SK-N-SH treated with all-trans-retinoic acid at 6 μM for 48 hours (cell line): ENCODE measurements around the gene LENEP.

Experiments
- ATAC-seq: fragments of 200-7000 bp; cut with Tn5 transposase; 3 replicates; pipeline ENCODE4 v1.9.1; 2020; ENCODE audit warnings: mild to moderate bottlenecking, moderate library complexity
- ARNTL ChIP-seq: fragments of 450-650 bp; formaldehyde crosslinking; IDR thresholded peaks from 2 replicates; pipeline ENCODE4 v1.5.0; 2020; ENCODE audit warnings: low read depth, mild to moderate bottlenecking, moderate library complexity, borderline replicate concordance
- BACH2 ChIP-seq: fragments of 250-450 bp; sonication (Bioruptor Pico); IDR thresholded peaks from 2 replicates; pipeline ENCODE4 v1.9.0; 2021; ENCODE audit warnings: mild to moderate bottlenecking, borderline replicate concordance
- CREB5 ChIP-seq: fragments of 250-450 bp; sonication (Bioruptor Pico); IDR thresholded peaks from 2 replicates; pipeline ENCODE4 v1.5.1; 2020; ENCODE audit warnings: low read depth, mild to moderate bottlenecking, moderate library complexity
- CSDC2 ChIP-seq: fragments of 250-450 bp; sonication (Bioruptor Pico); IDR thresholded peaks from 2 replicates; pipeline ENCODE4 v1.5.0; 2020; ENCODE audit warnings: mild to moderate bottlenecking, moderate library complexity
- CSRNP3 ChIP-seq: fragments of 250-450 bp; sonication (Bioruptor Pico); IDR thresholded peaks from 2 replicates; pipeline ENCODE4 v1.5.1; 2021; ENCODE audit warnings: mild to moderate bottlenecking, moderate library complexity
- GLIS3 ChIP-seq: fragments of 250-450 bp; sonication (Bioruptor Pico); IDR thresholded peaks from 2 replicates; pipeline ENCODE4 v1.5.0; 2020; ENCODE audit warnings: mild to moderate bottlenecking, moderate library complexity
- ISL1 ChIP-seq: fragments of 250-450 bp; sonication (Bioruptor Pico); IDR thresholded peaks from 2 replicates; pipeline ENCODE4 v2.1.2; 2022; ENCODE audit warnings: mild to moderate bottlenecking, moderate library complexity
- OSR1 ChIP-seq: fragments of 250-450 bp; sonication (Bioruptor Pico); IDR thresholded peaks from 2 replicates; pipeline ENCODE4 v1.8.0; 2022; ENCODE audit warnings: moderate library complexity, mild to moderate bottlenecking, inconsistent platforms
- PATZ1 ChIP-seq: fragments of 250-450 bp; sonication (Bioruptor Pico); IDR thresholded peaks from 2 replicates; pipeline ENCODE4 v1.8.0; 2020; ENCODE audit warnings: mild to moderate bottlenecking, moderate library complexity, borderline replicate concordance
- POU6F1 ChIP-seq: fragments of 250-450 bp; sonication (Bioruptor Pico); IDR thresholded peaks from 2 replicates; pipeline ENCODE4 v1.8.0; 2021; ENCODE audit warnings: low read depth, mild to moderate bottlenecking, moderate library complexity, borderline replicate concordance
- PPARA ChIP-seq: fragments of 250-450 bp; sonication (Bioruptor Pico); IDR thresholded peaks from 2 replicates; pipeline ENCODE4 v1.5.0; 2020; ENCODE audit warnings: mild to moderate bottlenecking, borderline replicate concordance
- RARB ChIP-seq: fragments of 250-450 bp; sonication (Bioruptor Pico); IDR thresholded peaks from 2 replicates; pipeline ENCODE4 v1.8.0; 2021; ENCODE audit warnings: mild to moderate bottlenecking, moderate library complexity
- SNAI2 ChIP-seq: fragments of 250-450 bp; sonication (Bioruptor Pico); IDR thresholded peaks from 2 replicates; pipeline ENCODE4 v1.5.0; 2020; ENCODE audit warnings: mild to moderate bottlenecking, moderate library complexity
- TCF4 ChIP-seq: fragments of 250-450 bp; sonication (Bioruptor Pico); IDR thresholded peaks from 2 replicates; pipeline ENCODE4 v1.8.0; 2021; ENCODE audit warnings: mild to moderate bottlenecking, moderate library complexity, borderline replicate concordance
- TOX ChIP-seq: fragments of 250-450 bp; sonication (Bioruptor Pico); IDR thresholded peaks from 2 replicates; pipeline ENCODE4 v1.8.0; 2021; ENCODE audit warnings: mild to moderate bottlenecking, moderate library complexity, borderline replicate concordance
- TSHZ2 ChIP-seq: fragments of 250-450 bp; sonication (Bioruptor Pico); IDR thresholded peaks from 2 replicates; pipeline ENCODE4 v1.5.0; 2020; ENCODE audit warnings: mild to moderate bottlenecking, moderate library complexity
- ZC3H10 ChIP-seq: fragments of 250-450 bp; sonication (Bioruptor Pico); IDR thresholded peaks from 2 replicates; pipeline ENCODE4 v1.5.1; 2021; ENCODE audit warnings: mild to moderate bottlenecking, moderate library complexity
- ZFP3 ChIP-seq: fragments of 250-450 bp; sonication (Bioruptor Pico); IDR thresholded peaks from 2 replicates; pipeline ENCODE4 v1.5.0; 2020; ENCODE audit warnings: mild to moderate bottlenecking, moderate library complexity
- ZFP30 ChIP-seq: fragments of 450-650 bp; formaldehyde crosslinking; IDR thresholded peaks from 2 replicates; pipeline ENCODE4 v1.5.0; 2022; ENCODE audit warnings: mild to moderate bottlenecking, moderate library complexity
- ZNF565 ChIP-seq: fragments of 450-650 bp; formaldehyde crosslinking; conservative IDR thresholded peaks from 2 replicates; pipeline ENCODE4 v1.5.0; 2020; ENCODE audit warnings: low read depth, mild to moderate bottlenecking, moderate library complexity
- ZNF70 ChIP-seq: fragments of 450-650 bp; formaldehyde crosslinking; IDR thresholded peaks from 2 replicates; pipeline ENCODE4 v1.5.0; 2020; ENCODE audit warnings: mild to moderate bottlenecking, moderate library complexity
- ZNF8 ChIP-seq: fragments of 450-650 bp; formaldehyde crosslinking; IDR thresholded peaks from 2 replicates; pipeline ENCODE4 v1.5.0; 2020; ENCODE audit warnings: mild to moderate bottlenecking, moderate library complexity

The LENEP gene

GRCh38 chr1:154962795-154963330 is 30.5 kb upstream of the LENEP start:
- no peak for TF ChIP-seq SNAI2 (CRISPR knock-in tag)
- TF ChIP-seq ISL1 (CRISPR knock-in tag), result no peak
- no peak for TF ChIP-seq CREB5 (CRISPR knock-in tag)
- TF ChIP-seq ZNF565 (CRISPR knock-in tag), result no peak
- TF ChIP-seq CSRNP3, result no peak
- TF ChIP-seq GLIS3 (CRISPR knock-in tag), result no peak
- no peak for TF ChIP-seq RARB (CRISPR knock-in tag)
- TF ChIP-seq ZC3H10 (CRISPR knock-in tag), result no peak
- TF ChIP-seq ARNTL, result no peak
- no peak for TF ChIP-seq OSR1 (CRISPR knock-in tag)
- no peak for TF ChIP-seq ZFP3 (CRISPR knock-in tag)
- TF ChIP-seq ZNF70, result no peak
- no peak for TF ChIP-seq CSDC2 (CRISPR knock-in tag)
- no peak for TF ChIP-seq PATZ1 (CRISPR knock-in tag)
- no peak for TF ChIP-seq ZNF8
- TF ChIP-seq PPARA, result no peak
- TF ChIP-seq TCF4 (CRISPR knock-in tag), result no peak
- no peak for TF ChIP-seq TSHZ2
- no peak for ATAC-seq

GRCh38 chr1:154963643-154964042 is 29.7 kb upstream of the LENEP start:
- no peak for TF ChIP-seq ZC3H10 (CRISPR knock-in tag)
- TF ChIP-seq CREB5 (CRISPR knock-in tag), result no peak
- no peak for TF ChIP-seq CSDC2 (CRISPR knock-in tag)
- TF ChIP-seq OSR1 (CRISPR knock-in tag), result no peak
- TF ChIP-seq POU6F1 (CRISPR knock-in tag), result no peak
- no peak for TF ChIP-seq ZNF70
- TF ChIP-seq ISL1 (CRISPR knock-in tag), result no peak
- TF ChIP-seq BACH2, result no peak
- TF ChIP-seq ZFP3 (CRISPR knock-in tag), result no peak
- TF ChIP-seq PPARA, result no peak
- no peak for TF ChIP-seq SNAI2 (CRISPR knock-in tag)
- TF ChIP-seq, all 23 proteins: peak for 0
- ATAC-seq, result no peak

- ATAC-seq, result no peak
- TF ChIP-seq GLIS3 (CRISPR knock-in tag) (no peak), ZC3H10 (CRISPR knock-in tag) (no peak), RARB (CRISPR knock-in tag) (no peak), PPARA (no peak), TCF4 (CRISPR knock-in tag) (no peak), TOX (CRISPR knock-in tag) (no peak), ZFP3 (CRISPR knock-in tag) (no peak), CREB5 (CRISPR knock-in tag) (no peak), ZNF8 (no peak), BACH2 (no peak), OSR1 (CRISPR knock-in tag) (no peak), ARNTL (no peak), CSRNP3 (no peak), ZFP30 (CRISPR knock-in tag) (no peak), CSDC2 (CRISPR knock-in tag) (no peak), ZNF565 (CRISPR knock-in tag) (no peak)
Observed at GRCh38 chr1:154964359-154964758, 29.0 kb upstream of the LENEP start.
